GM18508 (cell line): Measurements from ENCODE around the gene METTL6.
"Not testable (repeated sequence)": the region's sequence is repeated elsewhere in the genome, so short reads cannot be mapped to it uniquely, and the experiment has no call there.

Experiments
- ATAC-seq: cut with Tn5 transposase; IDR thresholded peaks from one replicate; pipeline ENCODE4 v1.9.1; 2021; ENCODE audit warnings: moderate number of reproducible peaks; ENCODE audit not compliant: insufficient read depth, unreplicated experiment

Gene METTL6

GRCh38 chr3:15405448-15406050 lies 21.8 kb downstream of the METTL6 start:
- no peak for ATAC-seq

DNA sequence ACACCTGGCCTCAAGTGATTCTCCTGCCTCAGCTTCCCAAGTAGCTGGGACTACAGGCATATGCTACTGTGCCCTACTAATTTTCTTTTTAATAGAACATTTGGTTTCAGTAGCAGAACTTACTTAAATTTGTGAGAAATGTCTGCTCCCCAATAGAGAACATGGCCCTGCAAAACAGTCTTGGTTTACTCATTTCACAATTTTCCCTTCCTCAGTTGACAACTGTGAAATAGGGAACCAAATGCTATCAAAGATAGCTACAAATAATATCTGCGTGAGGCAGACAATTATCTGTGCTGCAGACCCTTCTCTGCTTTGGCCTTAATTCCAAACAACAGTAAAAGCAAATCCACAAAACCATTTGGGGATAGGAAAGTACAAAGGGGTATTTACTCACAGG lies 22.6 kb downstream of the METTL6 start:
- ATAC-seq: no peak

DNA sequence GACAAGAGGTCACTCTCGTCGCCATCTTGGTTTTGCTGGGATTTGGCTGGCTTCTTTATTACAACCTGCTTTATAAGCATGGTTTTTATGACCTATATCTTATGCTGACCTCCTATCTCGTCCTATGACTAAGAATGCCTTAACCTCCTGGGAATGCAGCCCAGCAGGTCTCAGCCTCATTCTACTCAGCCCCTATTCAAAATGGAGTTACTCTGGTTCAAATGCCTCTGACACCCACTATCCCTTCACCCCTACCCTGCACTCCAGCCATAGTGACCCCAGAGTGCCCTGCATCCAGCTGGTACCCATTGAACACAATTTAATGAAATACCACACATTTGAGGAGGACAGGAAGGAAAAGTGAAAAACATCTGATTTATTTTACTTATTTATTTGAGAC lies 23.4 kb downstream of the METTL6 start:
- no peak for ATAC-seq

DNA sequence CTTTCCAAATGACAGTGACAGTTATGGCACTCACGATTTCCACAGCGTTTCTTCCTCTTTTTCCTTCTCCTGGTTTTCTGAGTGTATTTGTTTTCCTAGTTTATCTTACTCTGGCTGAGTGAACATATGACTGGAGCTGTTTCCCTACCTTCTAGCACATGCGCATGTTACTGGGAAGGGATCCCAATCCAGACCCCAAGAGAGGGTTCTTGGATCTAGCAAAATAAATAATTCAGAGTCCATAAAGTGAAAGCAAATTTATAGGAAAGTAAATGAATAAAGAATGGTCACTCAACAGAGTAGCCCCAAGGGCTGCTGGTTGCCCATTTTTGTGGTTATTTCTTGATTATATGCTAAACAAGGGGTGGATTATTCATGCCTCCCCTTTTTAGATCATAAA lies 23.8 kb downstream of the METTL6 start:
- no peak for ATAC-seq

- ATAC-seq: no peak
These were observed 25.4 kb downstream of the METTL6 start for GRCh38 chr3:15401936-15402335.

- no peak for ATAC-seq
These were observed 27.4 kb downstream of the METTL6 start for GRCh38 chr3:15399970-15400369.

DNA sequence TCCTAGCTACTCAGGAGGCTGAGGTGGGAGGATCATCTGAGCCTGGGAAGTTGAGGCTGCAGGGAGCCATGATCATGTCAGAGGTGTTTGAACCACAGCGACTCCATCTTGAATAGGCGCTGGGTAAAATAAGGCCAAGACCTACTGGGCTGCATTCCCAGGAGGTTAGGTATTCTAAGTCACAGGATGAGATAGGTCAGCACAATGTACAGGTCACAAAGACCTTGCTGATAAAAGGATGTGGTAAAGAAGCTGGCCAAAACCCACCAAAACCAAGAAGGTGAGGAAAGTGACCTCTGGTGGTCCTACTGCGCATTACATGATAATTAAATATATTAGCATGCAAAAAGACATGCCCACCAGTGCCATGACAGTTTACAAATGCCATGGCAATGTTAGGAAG lies 28.6 kb downstream of the METTL6 start:
- ATAC-seq: not testable (repeated sequence)

DNA sequence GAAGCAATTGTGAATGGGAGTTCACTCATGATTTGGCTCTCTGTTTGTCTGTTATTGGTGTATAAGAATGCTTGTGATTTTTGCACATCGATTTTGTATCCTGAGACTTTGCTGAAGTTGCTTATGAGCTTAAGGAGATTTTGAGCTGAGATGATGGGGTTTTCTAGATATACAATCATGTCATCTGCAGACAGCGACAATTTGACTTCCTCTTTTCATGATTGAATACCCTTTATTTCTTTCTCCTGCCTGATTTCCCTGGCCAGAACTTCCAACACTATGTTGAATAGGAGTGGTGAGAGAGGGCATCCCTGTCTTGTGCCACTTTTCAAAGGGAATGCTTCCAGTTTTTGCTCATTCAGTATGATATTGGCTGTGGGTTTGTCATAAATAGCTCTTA lies 34.1 kb downstream of the METTL6 start:
- ATAC-seq: not testable (repeated sequence)

DNA sequence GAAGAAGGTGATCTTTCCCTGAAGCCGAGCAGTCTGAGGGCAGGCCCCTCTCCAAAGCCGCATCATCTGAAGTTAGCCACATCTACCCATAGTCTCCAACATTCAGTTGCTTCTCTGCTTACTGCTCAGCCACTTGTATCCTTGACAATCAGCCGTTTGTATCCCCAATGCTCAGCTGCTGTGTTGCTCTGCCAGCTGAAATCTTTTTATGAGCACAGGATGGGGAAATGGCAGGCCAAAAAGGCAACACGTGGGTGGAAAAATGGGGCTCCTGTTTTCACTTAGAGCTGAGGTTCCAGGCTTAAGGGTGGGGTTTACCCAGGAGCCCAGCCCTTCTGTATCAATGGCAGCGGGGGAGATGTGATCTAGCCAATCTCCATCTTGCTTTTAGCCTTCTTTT lies 36.3 kb downstream of the METTL6 start:
- no peak for ATAC-seq

DNA sequence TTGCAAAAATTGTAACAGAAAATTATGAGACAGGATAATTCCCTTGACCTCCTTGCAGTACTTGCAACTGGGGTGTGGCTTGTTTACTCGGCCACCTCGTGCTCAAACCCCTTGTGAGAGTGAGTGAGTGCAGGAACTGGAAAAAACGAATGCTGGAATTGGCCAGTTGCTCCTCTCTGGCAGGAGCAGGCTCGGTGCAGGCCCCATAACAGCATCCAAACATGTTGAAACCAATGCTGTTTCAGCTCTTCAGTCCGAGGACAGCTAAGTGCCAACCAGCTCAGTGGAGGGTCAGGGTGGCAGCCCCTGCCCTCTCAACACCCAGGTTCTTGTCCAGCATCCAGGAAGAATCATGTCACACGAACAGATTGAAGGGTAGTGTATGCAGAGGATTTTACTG lies 36.9 kb downstream of the METTL6 start:
- ATAC-seq: no peak

DNA sequence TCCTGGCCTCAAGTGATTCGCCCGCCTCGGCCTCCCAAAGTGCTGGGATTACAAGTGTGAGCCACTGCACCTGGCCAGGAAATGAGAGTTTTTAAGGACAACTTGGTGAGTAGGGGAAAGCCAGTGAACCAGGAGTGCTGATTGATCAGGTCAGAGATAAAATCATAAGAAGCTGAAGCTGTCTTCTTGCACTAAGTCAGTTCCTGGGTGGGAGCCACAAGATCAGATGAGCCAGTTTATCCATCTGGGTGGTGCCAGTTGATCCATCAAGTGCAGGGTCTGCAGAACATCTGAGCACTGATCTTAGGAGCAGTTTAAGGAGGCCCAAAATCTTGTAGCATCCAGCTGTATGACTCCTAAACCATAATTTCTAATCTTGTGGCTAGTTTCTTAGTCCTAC lies 39.0 kb downstream of the METTL6 start:
- not testable (repeated sequence) for ATAC-seq

GRCh38 chr3:15387735-15388134 lies 39.6 kb downstream of the METTL6 start:
- no peak for ATAC-seq

GRCh38 chr3:15387171-15387581 lies 40.2 kb downstream of the METTL6 start:
- ATAC-seq: no peak

DNA sequence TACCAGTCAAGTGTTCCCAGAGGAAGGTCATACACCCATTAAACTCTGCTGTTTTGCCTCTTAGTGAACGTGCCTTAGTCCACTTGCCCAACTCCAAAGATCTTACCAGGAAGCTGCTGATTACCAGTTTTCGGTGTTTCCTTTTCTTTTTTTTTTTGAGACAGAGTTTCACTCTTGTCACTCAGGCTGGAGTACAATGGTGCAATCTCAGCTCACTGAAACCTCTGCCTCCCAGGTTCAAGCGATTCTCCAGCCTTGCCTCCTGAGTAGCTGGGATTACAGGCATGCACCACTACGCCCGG lies 40.7 kb downstream of the METTL6 start:
- ATAC-seq: not testable (repeated sequence)

DNA sequence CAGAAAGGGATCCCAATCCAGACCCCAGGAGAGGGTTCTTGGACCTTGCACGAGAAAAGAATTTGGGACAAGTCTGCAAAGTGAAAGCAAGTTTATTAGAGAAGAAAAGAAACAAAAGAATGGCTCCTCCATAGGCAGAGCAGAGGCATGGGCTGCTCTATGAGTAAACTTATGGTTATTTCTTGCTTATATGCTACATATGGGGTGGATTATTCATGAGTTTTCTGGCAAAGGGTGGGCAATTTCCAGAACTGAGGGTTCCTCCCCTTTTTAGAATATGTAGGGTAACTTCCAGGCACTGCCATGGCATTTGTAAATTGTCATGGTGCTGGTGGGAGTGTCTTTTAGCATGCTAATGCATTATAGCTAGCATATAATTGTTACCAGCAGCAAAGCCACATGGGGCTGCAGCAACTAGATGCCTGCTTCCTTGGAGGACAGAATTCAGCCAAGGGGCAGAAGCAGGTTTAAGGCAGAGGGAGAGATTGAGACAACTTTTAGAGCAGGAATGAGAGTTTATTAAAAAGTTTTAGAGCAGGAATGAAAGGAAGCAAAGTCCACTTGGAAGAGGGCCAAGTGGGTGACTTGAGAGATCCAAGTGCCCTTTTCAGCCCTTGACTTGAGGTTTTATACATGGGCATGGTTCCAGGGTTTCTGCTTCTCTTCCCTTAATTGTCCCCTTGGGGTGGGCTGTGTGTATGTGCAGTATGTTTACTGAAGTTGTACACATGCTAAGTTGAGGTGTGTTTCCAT lies 41.3 kb downstream of the METTL6 start:
- ATAC-seq: no peak

DNA sequence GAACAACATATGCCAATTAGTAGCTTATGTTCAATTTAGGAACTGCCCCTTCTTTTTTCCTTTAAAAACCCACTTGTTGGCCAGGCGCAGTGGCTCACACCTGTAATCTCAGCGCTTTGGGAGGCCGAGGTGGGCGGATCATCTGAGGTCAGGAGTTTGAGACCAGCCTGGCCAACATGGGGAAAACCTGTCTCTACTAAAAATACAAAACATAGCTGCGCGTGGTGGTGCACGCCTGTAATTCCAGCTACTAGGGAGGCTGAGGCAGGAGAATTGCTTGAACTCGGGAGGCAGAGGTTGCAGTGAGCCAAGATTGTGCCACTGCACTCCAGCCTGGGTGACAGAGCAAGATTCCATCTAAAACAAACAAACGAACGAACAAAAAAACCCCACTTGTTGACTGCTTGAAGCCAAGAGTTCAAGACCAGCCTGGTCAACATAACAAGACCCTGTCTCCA lies 42.1 kb downstream of the METTL6 start:
- not testable (repeated sequence) for ATAC-seq

- ATAC-seq: no peak
These were observed 42.7 kb downstream of the METTL6 start for GRCh38 chr3:15384510-15385237.

GRCh38 chr3:15382405-15382923 lies 44.9 kb downstream of the METTL6 start:
- ATAC-seq: no peak

DNA sequence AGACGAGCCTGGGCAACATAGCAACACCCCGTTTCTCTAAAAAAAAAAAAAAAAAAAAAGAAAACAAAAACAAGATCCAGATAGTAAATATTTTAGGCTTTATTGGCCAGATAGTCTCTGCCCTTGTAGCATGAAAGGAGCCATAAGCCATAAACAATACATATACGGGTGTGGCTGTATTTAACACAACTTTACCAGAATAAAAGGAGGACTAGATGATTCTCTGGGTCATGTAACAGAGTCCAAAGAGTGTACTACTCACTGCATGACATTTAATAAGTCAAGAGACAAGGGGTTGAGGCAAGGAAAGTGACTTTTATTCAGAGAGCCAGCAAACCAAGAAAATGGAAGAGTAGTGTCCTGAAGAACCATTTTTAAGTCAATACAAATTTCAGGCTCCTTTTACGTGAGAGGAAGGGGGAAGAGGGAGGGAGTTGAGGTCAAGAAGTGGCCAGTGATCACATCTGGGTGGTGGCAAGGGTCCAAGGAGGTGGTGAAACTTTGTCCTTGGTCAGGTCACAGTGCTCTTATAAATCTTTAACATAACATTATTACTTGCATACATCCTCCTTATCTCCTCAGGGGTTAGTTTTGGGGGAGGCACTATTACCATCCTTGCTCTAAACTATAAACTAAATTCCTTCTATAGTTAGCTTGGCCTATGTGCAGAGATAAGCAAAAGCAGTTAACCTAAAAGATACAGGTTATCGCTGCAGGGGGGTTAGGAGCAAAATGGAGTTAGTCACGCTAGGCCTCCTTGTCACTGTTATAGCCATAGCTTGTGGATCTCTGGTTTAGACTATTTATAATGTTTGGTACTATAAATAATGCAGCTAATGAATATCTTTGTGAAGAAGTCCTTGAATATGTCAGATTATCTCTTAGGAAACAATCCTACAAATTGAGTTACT lies 46.1 kb downstream of the METTL6 start:
- no peak for ATAC-seq
